Body of pancreas (tissue), 4 donors: ENCODE data around the gene SP6. TPM values are rescaled to one million over a fixed set of nuclear protein-coding genes. Genes with fewer than 3 reads are reported as not detected.

Source experiments
- ATAC-seq: fragments of 150-250 bp; one replicate; pipeline ENCODE4 v1.9.1; 2016
- DNase-seq, 4 donors: peaks; one replicate each; pipeline ENCODE4 v3.0.0-alpha.2; 2019
- H3K27ac ChIP-seq, 4 donors: fragments of 200-600 bp; sonication (generic); 1 replicate in 3 of 4; 2 replicates in 1 of 4; pipeline versions ENCODE4 v1.5.1 to v1.6.1; 2016 to 2019; ENCODE audit warnings: mild to moderate bottlenecking in 1 of 4, mixed read lengths in 1 of 4, moderate library complexity in 1 of 4
- H3K27me3 ChIP-seq, 2 donors: fragments of 200-600 bp; sonication (generic); one replicate each; pipeline ENCODE4 v1.6.0; 2016; ENCODE audit warnings: mild to moderate bottlenecking in 1 of 2
- H3K36me3 ChIP-seq, 2 donors: fragments of 200-600 bp; sonication (generic); replicated peaks in 1 of 2; 2 replicates each; pipeline ENCODE4 v1.5.1; 2016; ENCODE audit warnings: low read depth in 2 of 2; ENCODE audit not compliant: insufficient read depth in 1 of 2
- H3K4me1 ChIP-seq: fragments of 200-600 bp; sonication (generic); one replicate; pipeline ENCODE4 v1.6.0; 2016
- H3K4me3 ChIP-seq, 2 donors: fragments of 200-600 bp; sonication (generic); 1 replicate in 1 of 2; 2 replicates in 1 of 2; pipeline ENCODE4 v1.5.1; 2016 to 2019
- H3K9me3 ChIP-seq, 3 donors: fragments of 200-600 bp; sonication (generic); 1 replicate in 2 of 3; 2 replicates in 1 of 3; pipeline ENCODE4 v1.5.1; 2016
- POLR2A ChIP-seq, 3 donors: fragments of 450-650 bp; IDR thresholded peaks; one replicate each; pipeline ENCODE4 v1.6.1; 2016; ENCODE audit warnings: antibody characterized with exemption in 3 of 3, mild to moderate bottlenecking in 2 of 3
- WGBS, 2 donors: methylation state at CpG; one replicate each; pipeline ENCODE4 v1.1.5; 2017; 5-methylcytosine and 5-hydroxymethylcytosine counted together
- intact Hi-C: fragments of 100-400 bp; cut with DNase I; formaldehyde crosslinking; loops from one replicate; pipeline ENCODE4 v1.15.1; 2023
- total RNA-seq, 2 donors: library from RNA; depleted of rRNA; stranded (reverse); fragments of >200 nt; gene quantifications; one replicate each; pipeline ENCODE4 v1.1.0, GENCODE V29; 2016
- TF ChIP-seq, protein P1 (sequence below), 7 experiments: fragments of 450-650 bp in 4 of 7; fragments of 200-600 bp in 3 of 7; sonication (generic) in 3 of 7; IDR thresholded peaks; one replicate each; pipeline ENCODE4 v1.5.1; 2016 to 2019; ENCODE audit warnings: antibody characterized with exemption in 7 of 7

The SP6 gene
- total RNA-seq, 2 donors from 2014 or later = 0.26 to 0.99 TPM

DNA sequence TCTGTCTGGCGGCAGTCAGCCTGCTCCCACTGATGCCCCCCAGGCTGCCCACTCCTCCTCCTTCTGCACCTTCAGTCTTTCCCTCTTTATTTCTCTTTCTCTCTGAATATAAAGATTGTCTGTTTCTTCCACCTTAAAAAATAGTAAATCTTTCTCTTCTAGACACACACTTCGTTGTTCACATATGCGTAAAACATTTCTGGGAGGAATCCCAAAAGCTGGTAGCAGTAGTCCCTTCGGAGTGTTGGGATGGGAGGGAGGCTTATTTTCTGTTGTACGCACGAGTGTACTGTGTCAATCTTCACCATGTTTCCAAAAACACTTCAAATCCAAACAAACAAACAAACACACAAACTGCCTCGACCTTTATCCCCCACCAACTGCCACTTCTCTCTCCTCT is 39.3 kb downstream of the SP6 start:
- TF ChIP-seq, protein P1, sequence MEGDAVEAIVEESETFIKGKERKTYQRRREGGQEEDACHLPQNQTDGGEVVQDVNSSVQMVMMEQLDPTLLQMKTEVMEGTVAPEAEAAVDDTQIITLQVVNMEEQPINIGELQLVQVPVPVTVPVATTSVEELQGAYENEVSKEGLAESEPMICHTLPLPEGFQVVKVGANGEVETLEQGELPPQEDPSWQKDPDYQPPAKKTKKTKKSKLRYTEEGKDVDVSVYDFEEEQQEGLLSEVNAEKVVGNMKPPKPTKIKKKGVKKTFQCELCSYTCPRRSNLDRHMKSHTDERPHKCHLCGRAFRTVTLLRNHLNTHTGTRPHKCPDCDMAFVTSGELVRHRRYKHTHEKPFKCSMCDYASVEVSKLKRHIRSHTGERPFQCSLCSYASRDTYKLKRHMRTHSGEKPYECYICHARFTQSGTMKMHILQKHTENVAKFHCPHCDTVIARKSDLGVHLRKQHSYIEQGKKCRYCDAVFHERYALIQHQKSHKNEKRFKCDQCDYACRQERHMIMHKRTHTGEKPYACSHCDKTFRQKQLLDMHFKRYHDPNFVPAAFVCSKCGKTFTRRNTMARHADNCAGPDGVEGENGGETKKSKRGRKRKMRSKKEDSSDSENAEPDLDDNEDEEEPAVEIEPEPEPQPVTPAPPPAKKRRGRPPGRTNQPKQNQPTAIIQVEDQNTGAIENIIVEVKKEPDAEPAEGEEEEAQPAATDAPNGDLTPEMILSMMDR (IDR thresholded peaks at IDR 0.05) = no peak
- TF ChIP-seq POLR2A (IDR thresholded peaks at IDR 0.05) = no peak
- DNase-seq (no peak), ATAC-seq (no peak)
- intact Hi-C loops = no loop called here
- Histone ChIP-seq H3K9me3 (no peaks in the 10 kb centered on the region), H3K27me3 (no peaks in the 10 kb centered on the region), H3K27ac (peak overlapping the region; percentile 77 to 87 (median 82)), H3K4me1 (peaks cover 52% of the 10 kb centered on the region), H3K4me3 (no peak overlapping the region), H3K36me3 (peaks cover 6 to 30% of the 10 kb centered on the region in 2 donors)
- WGBS, 2 donors = 41 to 44% methylated on average over 7 of the region's 7 CpGs

DNA sequence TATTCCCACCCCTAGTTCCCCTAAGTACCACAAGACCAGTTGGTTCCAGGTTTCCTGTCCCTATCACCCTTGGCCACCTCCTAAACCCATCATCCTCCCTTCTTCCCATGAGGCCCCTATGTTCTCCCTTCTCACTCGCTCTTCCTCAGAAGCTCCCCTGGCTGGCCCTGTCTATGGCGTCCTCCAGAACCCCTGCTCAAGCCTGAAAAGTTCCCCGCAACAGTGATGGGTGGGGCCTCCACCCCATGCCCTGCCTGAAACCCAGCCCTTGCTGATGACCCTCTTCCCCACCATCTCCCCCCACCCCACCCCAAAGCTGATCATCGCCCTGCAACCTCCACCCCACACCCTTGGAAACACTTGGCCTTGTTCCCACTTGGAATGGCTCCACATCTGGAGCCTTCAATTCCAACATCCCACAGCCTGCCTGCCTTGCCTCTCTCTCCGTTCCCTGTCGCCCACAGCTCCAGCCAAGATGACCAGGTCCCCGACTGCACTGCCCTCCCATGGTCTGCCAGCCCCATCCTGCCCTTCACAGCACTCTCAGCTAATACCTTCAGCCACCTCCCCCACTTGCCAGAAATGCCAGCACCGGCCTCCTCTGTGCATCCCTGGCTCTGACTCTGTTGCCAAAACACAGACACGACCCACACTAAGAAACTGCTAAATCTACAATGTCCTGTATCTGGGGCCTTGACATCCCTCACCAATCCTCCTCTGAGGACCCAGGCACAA is 39.9 kb downstream of the SP6 start:
- Histone ChIP-seq H3K4me3 (no peak overlapping the region), H3K36me3 (peaks cover 0 to 25% of the 10 kb centered on the region in 2 donors), H3K27me3 (no peaks in the 10 kb centered on the region), H3K4me1 (peaks cover 52% of the 10 kb centered on the region), H3K27ac (peak overlapping the region; percentile 77 to 87 (median 82)), H3K9me3 (no peaks in the 10 kb centered on the region)
- 30 to 36% methylated on average over 9 of the region's 9 CpGs for WGBS, 2 donors
- ATAC-seq = no peak
- intact Hi-C loops = no loop called here
- TF ChIP-seq, protein P1 (IDR thresholded peaks at IDR 0.05) = no peak
- TF ChIP-seq POLR2A (IDR thresholded peaks at IDR 0.05) = no peak
- peak; percentile 47 to 67 (median 61) for DNase-seq

DNA sequence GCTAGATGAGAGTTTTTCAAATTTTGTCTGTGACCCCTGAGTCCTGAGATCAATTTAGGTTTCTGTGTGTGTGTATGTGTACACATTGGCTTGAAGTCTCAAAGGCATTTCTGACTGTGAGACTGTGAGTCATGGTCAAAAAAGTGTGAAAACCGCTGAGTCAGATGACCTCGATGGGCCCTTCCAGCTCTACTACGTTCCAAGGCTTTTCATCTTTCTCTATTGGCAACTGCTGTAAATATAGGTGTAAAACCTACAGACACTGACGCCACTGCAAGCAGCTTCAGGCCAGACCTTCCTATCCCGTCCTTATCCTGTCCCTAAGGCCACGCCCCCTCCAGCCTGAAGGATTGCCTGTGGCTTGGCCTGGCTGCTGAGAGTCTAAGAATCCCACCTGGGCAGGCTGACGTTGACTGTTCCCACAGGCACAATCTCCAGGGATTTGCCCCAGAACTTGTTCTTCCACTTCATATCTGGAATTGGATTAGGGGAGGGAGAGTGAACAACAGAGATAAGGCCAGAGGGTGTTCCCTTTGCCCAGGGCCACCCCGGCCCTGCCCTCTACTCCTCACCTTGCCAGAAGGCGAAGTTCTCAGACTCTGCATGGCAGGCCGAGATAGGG is 40.7 kb downstream of the SP6 start:
- peak; percentile 94 for ATAC-seq
- no peak overlapping the region for H3K4me3 ChIP-seq
- 13 to 15% methylated on average over 10 of the region's 10 CpGs for WGBS, 2 donors
- no peaks in the 10 kb centered on the region for H3K9me3 ChIP-seq
- peaks cover 0 to 20% of the 10 kb centered on the region in 2 donors for H3K36me3 ChIP-seq
- H3K27ac ChIP-seq = peak overlapping the region; percentile 77 to 87 (median 82)
- H3K4me1 ChIP-seq = peaks cover 52% of the 10 kb centered on the region
- intact Hi-C loops = no loop called here
- H3K27me3 ChIP-seq = no peaks in the 10 kb centered on the region
- no peak for TF ChIP-seq POLR2A (IDR thresholded peaks at IDR 0.05)
- TF ChIP-seq, protein P1 (IDR thresholded peaks at IDR 0.05) = no peak
- DNase-seq = peak; percentile 88 to 94 (median 90)

GRCh38 chr17:47808830-47809480 is 42.0 kb downstream of the SP6 start:
- Histone ChIP-seq H3K9me3 (no peaks in the 10 kb centered on the region), H3K4me3 (no peak overlapping the region), H3K27ac (peak overlapping the region; percentile 77 to 87 (median 82)), H3K36me3 (peaks cover 0 to 15% of the 10 kb centered on the region in 2 donors), H3K4me1 (peaks cover 52% of the 10 kb centered on the region), H3K27me3 (no peaks in the 10 kb centered on the region)
- intact Hi-C loops = loop anchor here (10.0 kb wide), 2 partner anchors 114 to 154 kb away; partner anchors contain the start of gene TBKBP1
- DNase-seq (no peak), ATAC-seq (no peak)
- 78 to 86% methylated on average over 10 to 22 of the region's 22 CpGs for WGBS, 2 donors
- TF ChIP-seq POLR2A (IDR thresholded peaks at IDR 0.05) = no peak
- TF ChIP-seq, protein P1 (IDR thresholded peaks at IDR 0.05) = no peak
